T-helper 17 cell (primary cell): ENCODE results near the gene LCE3C. TPM values are rescaled to one million over a fixed set of nuclear protein-coding genes. Genes with fewer than 3 reads are reported as not detected.

ENCODE experiments used
- ATAC-seq: fragments of 150-1000 bp; cut with Tn5 transposase; 2 replicates; pipeline ENCODE4 v1.10.0; 2021; ENCODE audit warnings: mild to moderate bottlenecking, moderate library complexity
- DNase-seq, 3 donors: peaks; one replicate each; pipeline versions ENCODE4 v3.0.0 to v3.0.0-alpha.2; 2020 to 2021
- H3K9me3 ChIP-seq: one replicate; pipeline ENCODE4 v1.7.0; 2013; ENCODE audit warnings: low read length, mild to moderate bottlenecking; ENCODE audit not compliant: control insufficient read depth, poor library complexity, severe bottlenecking
- H3K27ac Mint-ChIP-seq: one replicate; pipeline ENCODE4 v1.8.0; 2022; ENCODE audit warnings: mild to moderate bottlenecking, moderate library complexity, mixed read lengths
- H3K27me3 Mint-ChIP-seq: one replicate; pipeline ENCODE4 v1.8.0; 2022; ENCODE audit warnings: mixed read lengths
- H3K36me3 Mint-ChIP-seq: one replicate; pipeline ENCODE4 v1.8.0; 2022; ENCODE audit warnings: low read depth, mixed read lengths
- H3K4me1 Mint-ChIP-seq: one replicate; pipeline ENCODE4 v1.8.0; 2022; ENCODE audit warnings: mild to moderate bottlenecking, mixed read lengths
- H3K4me3 Mint-ChIP-seq: one replicate; pipeline ENCODE4 v1.8.0; 2022; ENCODE audit warnings: mild to moderate bottlenecking, moderate library complexity, mixed read lengths
- total RNA-seq, 4 donors: library from RNA in 2 of 4; stranded (reverse) in 2 of 4; gene quantifications; one replicate each; pipeline ENCODE4 v1.2.3 and lab custom pipeline; 2022 to 2026

The LCE3C gene
- total RNA-seq, 2 donors from 2014 or later: not detected

DNA sequence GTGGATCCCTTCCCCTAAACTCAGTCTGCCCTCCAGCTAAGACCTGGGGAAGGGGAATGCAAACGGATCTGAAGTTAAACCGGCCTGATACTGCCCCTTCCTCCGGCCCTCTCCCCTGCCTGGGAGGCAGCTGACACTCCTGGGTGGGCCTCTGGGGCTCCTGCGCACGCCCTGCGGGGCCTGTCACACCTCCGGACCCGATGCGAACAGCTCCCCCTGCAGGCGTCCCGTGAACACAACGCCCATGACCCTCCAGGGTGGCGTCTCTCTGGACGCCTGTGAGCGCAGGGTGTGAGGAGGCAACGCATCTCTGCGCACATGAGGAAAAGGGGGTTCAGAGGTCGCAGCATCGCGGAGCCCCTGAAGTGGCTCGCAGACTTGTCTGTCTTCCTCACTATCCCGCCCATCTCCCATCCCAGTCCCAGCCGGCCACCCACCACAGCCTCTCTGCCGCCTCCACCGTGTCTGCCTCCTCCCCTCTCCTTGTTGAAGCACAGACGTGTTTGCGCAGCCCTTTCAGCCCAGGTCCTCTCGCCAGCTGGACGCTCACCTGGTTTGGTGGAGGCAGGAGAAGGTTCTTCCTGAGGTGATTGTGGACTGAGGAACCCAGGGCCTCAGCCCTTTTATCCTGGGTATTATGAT lies 23.3 kb downstream of the LCE3C start:
- Mint-ChIP-seq H3K27me3 (peaks cover 49% of the 10 kb centered on the region), H3K36me3 (no peaks in the 10 kb centered on the region), H3K4me3 (no peak overlapping the region), H3K4me1 (peaks cover 3% of the 10 kb centered on the region), H3K27ac (no peak overlapping the region)
- no peaks in the 10 kb centered on the region for H3K9me3 ChIP-seq
- DNase-seq (no peak), ATAC-seq (no peak)

DNA sequence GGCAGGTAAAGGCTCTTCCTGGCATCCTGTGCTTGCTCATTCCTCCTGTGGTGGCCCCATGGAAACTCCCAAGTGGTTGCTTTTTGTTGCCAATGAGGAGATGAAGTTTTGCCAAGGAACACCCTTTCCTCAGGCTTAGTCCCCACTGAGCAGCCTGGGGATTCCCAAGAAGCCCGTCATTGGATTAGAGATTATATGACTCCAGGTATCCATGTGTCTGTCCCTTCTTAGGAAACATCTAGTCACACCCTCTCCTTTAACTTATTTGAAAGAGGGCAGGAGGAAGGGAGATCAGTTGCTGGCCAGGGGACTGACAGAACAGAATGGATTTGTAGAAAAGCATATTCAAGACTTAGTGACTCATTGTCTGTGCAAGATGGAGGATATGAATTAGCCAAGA lies 26.7 kb downstream of the LCE3C start:
- Mint-ChIP-seq H3K4me3 (no peak overlapping the region), H3K27ac (no peak overlapping the region), H3K27me3 (peaks cover 70% of the 10 kb centered on the region), H3K36me3 (peaks cover 3% of the 10 kb centered on the region), H3K4me1 (peaks cover 3% of the 10 kb centered on the region)
- DNase-seq (no peak), ATAC-seq (no peak)
- H3K9me3 ChIP-seq: no peaks in the 10 kb centered on the region

DNA sequence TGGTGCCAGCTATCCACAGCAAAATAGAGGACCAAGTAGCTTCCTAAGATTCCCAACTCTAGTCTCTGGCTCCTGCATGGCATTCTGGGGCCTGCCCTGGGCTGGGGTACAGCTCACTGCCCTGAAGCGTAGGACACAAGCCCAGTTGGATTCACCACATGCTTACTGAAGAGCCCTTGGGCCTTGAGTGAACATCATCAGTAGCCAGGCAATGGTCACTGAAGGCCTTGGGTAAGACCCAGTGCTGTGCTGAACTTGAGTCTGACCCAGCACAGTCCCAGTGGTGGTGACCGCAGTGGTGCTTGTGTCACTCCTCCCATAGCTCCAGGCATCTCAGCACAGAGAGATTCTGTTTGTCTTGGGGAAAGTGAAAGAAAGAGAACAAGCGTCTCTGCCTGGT lies 30.6 kb downstream of the LCE3C start:
- H3K27ac Mint-ChIP-seq: no peak overlapping the region
- ATAC-seq (no peak), DNase-seq (no peak)
- H3K4me1 Mint-ChIP-seq: no peaks in the 10 kb centered on the region
- H3K4me3 Mint-ChIP-seq: no peak overlapping the region
- H3K9me3 ChIP-seq: no peaks in the 10 kb centered on the region
- H3K36me3 Mint-ChIP-seq: peaks cover 3% of the 10 kb centered on the region
- peaks cover 50% of the 10 kb centered on the region for H3K27me3 Mint-ChIP-seq

DNA sequence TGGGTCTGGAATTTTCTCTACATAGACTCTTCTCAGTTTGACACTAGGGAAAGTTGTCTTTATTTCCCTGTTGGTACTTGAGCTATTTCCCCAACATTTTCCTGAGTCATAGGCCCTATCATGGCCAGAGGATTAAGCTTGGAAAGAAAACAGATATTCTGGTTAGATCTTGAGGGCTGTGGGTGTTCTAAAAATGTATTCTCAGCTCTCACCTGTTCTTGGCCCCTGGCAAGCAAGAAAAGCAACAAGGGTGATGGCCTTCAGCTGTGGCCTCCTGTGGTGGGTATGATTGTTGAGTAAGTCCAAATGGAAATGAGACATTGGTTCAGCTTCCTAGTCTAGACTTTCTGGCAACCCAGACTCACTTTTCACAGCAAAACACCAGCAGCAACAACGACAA lies 40.3 kb downstream of the LCE3C start:
- Mint-ChIP-seq H3K4me3 (no peak overlapping the region), H3K27me3 (peaks cover 21% of the 10 kb centered on the region), H3K4me1 (no peaks in the 10 kb centered on the region), H3K36me3 (no peaks in the 10 kb centered on the region), H3K27ac (no peak overlapping the region)
- H3K9me3 ChIP-seq: peaks cover 2% of the 10 kb centered on the region
- ATAC-seq (no peak), DNase-seq (no peak)

DNA sequence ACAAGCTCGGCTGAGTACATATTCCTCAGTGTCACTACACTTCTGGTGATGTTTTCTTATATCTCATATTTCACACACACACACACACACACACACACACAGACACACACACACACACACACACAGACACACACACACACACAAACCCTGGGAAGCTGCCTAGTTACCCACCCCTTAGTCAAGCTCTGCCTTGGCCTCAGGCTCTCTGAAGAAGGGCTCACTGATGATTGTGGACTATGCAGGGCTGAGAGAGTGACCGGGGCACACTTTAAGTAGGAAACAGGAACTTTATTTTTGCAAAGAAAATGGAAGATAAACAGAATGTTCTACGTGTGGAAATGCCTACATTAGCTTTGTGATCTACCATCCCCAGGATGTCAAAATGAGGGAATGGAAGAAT lies 43.9 kb downstream of the LCE3C start:
- Mint-ChIP-seq H3K4me1 (no peaks in the 10 kb centered on the region), H3K36me3 (peaks cover 2% of the 10 kb centered on the region), H3K4me3 (no peak overlapping the region), H3K27ac (no peak overlapping the region), H3K27me3 (peaks cover 43% of the 10 kb centered on the region)
- peaks cover 2% of the 10 kb centered on the region for H3K9me3 ChIP-seq
- DNase-seq (no peak), ATAC-seq (no peak)

DNA sequence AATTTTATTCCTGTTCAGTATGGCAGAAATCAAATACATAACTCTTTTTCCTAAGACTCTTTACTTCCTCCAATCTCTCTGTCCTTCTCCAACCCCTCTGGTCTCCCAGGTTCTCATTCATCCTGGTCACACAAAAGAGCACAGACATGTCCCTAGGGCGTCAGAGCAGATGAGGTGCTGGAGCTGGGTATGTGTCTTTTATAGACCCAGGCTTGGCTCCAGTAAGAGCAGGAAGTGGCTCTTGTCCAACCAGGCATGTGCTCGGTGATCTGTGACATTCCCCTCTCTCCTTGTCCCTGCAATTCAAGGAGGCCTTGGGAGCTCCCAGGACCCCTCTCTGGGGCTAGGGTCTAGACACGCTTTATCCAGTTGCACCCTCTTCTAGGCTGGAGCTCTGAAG lies 45.1 kb downstream of the LCE3C start:
- H3K4me3 Mint-ChIP-seq: no peak overlapping the region
- H3K9me3 ChIP-seq: no peaks in the 10 kb centered on the region
- no peak for ATAC-seq
- H3K36me3 Mint-ChIP-seq: peaks cover 2% of the 10 kb centered on the region
- no peak for DNase-seq
- H3K4me1 Mint-ChIP-seq: no peaks in the 10 kb centered on the region
- no peak overlapping the region for H3K27ac Mint-ChIP-seq
- H3K27me3 Mint-ChIP-seq: peaks cover 49% of the 10 kb centered on the region

DNA sequence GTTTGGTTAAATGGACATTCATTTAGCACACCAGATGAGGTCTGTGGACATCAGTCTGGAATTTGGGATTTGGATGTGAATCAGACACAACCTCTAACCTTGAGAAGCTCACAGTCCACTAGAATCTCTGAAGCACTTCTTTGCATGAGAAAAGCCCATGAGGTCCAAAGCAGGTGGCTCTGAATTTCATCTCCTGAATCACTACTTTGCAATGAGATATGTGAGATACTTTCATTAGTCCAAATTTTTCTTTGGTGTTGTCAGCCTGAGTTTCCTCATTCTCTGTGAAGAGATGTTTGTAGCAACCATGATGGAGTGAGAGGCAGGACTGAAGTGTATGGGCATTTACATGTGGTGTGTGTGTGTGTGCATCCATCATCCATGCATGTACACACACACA lies 46.6 kb downstream of the LCE3C start:
- H3K27me3 Mint-ChIP-seq: peaks cover 58% of the 10 kb centered on the region
- ATAC-seq (no peak), DNase-seq (no peak)
- H3K9me3 ChIP-seq: no peaks in the 10 kb centered on the region
- H3K4me3 Mint-ChIP-seq: no peak overlapping the region
- H3K27ac Mint-ChIP-seq: no peak overlapping the region
- no peaks in the 10 kb centered on the region for H3K4me1 Mint-ChIP-seq
- peaks cover 2% of the 10 kb centered on the region for H3K36me3 Mint-ChIP-seq

Other genes starting within 250 kb of the LCE3C start
- not detected for gene FLG2, start 240.2 kb upstream of the LCE3C start, total RNA-seq
- not detected for gene CRNN, start 186.0 kb upstream of the LCE3C start, total RNA-seq
- gene LCE5A, start 89.4 kb upstream of the LCE3C start, total RNA-seq: not detected
- not detected for gene CRCT1, start 85.8 kb upstream of the LCE3C start, total RNA-seq
- not detected for gene LCE3E, start 33.5 kb upstream of the LCE3C start, total RNA-seq
- gene LCE3D, start 19.7 kb upstream of the LCE3C start, total RNA-seq: not detected
- gene LCE3B, start 13.6 kb downstream of the LCE3C start, total RNA-seq: not detected
- gene LCE3A, start 22.9 kb downstream of the LCE3C start, total RNA-seq: not detected
- gene LCE2D, start 63.1 kb downstream of the LCE3C start, total RNA-seq: not detected
- gene LCE2C, start 75.0 kb downstream of the LCE3C start, total RNA-seq: not detected
- gene LCE2B, start 85.9 kb downstream of the LCE3C start, total RNA-seq: not detected
- gene LCE2A, start 98.1 kb downstream of the LCE3C start, total RNA-seq: not detected
- gene LCE4A, start 107.9 kb downstream of the LCE3C start, total RNA-seq: not detected
- gene KPRP, start 157.8 kb downstream of the LCE3C start, total RNA-seq: not detected
- not detected for gene LCE1F, start 174.9 kb downstream of the LCE3C start, total RNA-seq
- gene LCE1E, start 186.0 kb downstream of the LCE3C start, total RNA-seq: not detected
- not detected for gene LCE1D, start 196.5 kb downstream of the LCE3C start, total RNA-seq
- not detected for gene LCE1C, start 206.4 kb downstream of the LCE3C start, total RNA-seq
- gene LCE1B, start 211.7 kb downstream of the LCE3C start, total RNA-seq: not detected
- gene LCE1A, start 227.2 kb downstream of the LCE3C start, total RNA-seq: not detected
- gene LCE6A, start 242.6 kb downstream of the LCE3C start, total RNA-seq: not detected